Measurements from ENCODE around the gene MTG1. TPM values are rescaled to one million over a fixed set of nuclear protein-coding genes. Genes with fewer than 3 reads are reported as not detected.
"Not testable (repeated sequence)": the region's sequence is repeated elsewhere in the genome, so short reads cannot be mapped to it uniquely, and the experiment has no call there.

MTG1 gene
- total RNA-seq, 4 donors from 2014 or later, result 14.8 to 29.7 (median 23.1) TPM

GRCh38 chr10:133421336-133422222 lies 27.6 kb downstream of the MTG1 start:
- no peak for TF ChIP-seq CTCF (IDR thresholded peaks at IDR 0.05; ENCODE audit: low read depth)

GRCh38 chr10:133422223-133422806 lies 28.4 kb downstream of the MTG1 start:
- no peak for TF ChIP-seq CTCF (IDR thresholded peaks at IDR 0.05; ENCODE audit: low read depth)

- TF ChIP-seq CTCF (IDR thresholded peaks at IDR 0.05; ENCODE audit: low read depth), result no peak
Measured at GRCh38 chr10:133422807-133423771, 29.1 kb downstream of the MTG1 start.

GRCh38 chr10:133424601-133425000 lies 30.6 kb downstream of the MTG1 start, which contains the start of gene SPRN:
Gene SPRN (minus strand): TSS chr10:133424625. CDS start chr10:133423681, 944 bp downstream.
- TF ChIP-seq CTCF (IDR thresholded peaks at IDR 0.05; ENCODE audit: low read depth), result not testable (repeated sequence)

- TF ChIP-seq CTCF (IDR thresholded peaks at IDR 0.05; ENCODE audit: low read depth), result no peak
Measured at GRCh38 chr10:133438711-133439273, 44.8 kb downstream of the MTG1 start.

GRCh38 chr10:133439517-133440461 lies 45.8 kb downstream of the MTG1 start:
- no peak for TF ChIP-seq CTCF (IDR thresholded peaks at IDR 0.05; ENCODE audit: low read depth)
